Small intestine (tissue), 16 donors: ENCODE results near the gene C2CD2. TPM values are rescaled to one million over a fixed set of nuclear protein-coding genes. Genes with fewer than 3 reads are reported as not detected.

Experiments
- DNase-seq, 2 donors: peaks; one replicate each; pipeline versions ENCODE4 v3.0.0 to v3.0.0-alpha.2; 2013
- FAIRE-seq: peaks from 2 replicates; lab custom pipeline; 2012; peaks lifted over from hg19 to GRCh38; lab: Jason Lieb, UNC
- H3K27ac ChIP-seq, 3 donors: one replicate each; pipeline ENCODE4 v1.5.1; 2013; ENCODE audit warnings: low read length in 2 of 3, mild to moderate bottlenecking in 2 of 3, control low read depth in 1 of 3, inconsistent platforms in 1 of 3, low read depth in 1 of 3, moderate library complexity in 1 of 3
- H3K27me3 ChIP-seq, 3 donors: one replicate each; pipeline ENCODE4 v1.6.1; 2013; ENCODE audit warnings: low read length in 3 of 3, inconsistent platforms in 1 of 3; ENCODE audit not compliant: control insufficient read depth in 3 of 3, insufficient read depth in 3 of 3
- H3K36me3 ChIP-seq, 3 donors: one replicate each; pipeline ENCODE4 v1.6.1; 2013; ENCODE audit warnings: low read length in 3 of 3, inconsistent platforms in 1 of 3, low read depth in 1 of 3, mild to moderate bottlenecking in 1 of 3, moderate library complexity in 1 of 3; ENCODE audit not compliant: control insufficient read depth in 3 of 3, insufficient read depth in 2 of 3
- H3K4me1 ChIP-seq, 3 donors: one replicate each; pipeline ENCODE4 v1.6.1; 2013; ENCODE audit warnings: low read length in 2 of 3, inconsistent platforms in 1 of 3, low read depth in 1 of 3, mild to moderate bottlenecking in 1 of 3, moderate library complexity in 1 of 3; ENCODE audit not compliant: control insufficient read depth in 3 of 3, insufficient read depth in 2 of 3
- H3K4me3 ChIP-seq, 3 donors: one replicate each; pipeline ENCODE4 v1.5.1; 2013; ENCODE audit warnings: low read length in 3 of 3, control low read depth in 1 of 3, inconsistent platforms in 1 of 3, low read depth in 1 of 3, mild to moderate bottlenecking in 1 of 3, moderate library complexity in 1 of 3
- H3K9me3 ChIP-seq, 2 donors: one replicate each; pipeline ENCODE4 v1.6.1; 2013; ENCODE audit warnings: low read depth in 1 of 2, low read length in 1 of 2; ENCODE audit not compliant: control insufficient read depth in 2 of 2, insufficient read depth in 1 of 2
- WGBS, 3 donors: extraction: QIAGEN DNeasy Blood & Tissue Kit; methylation state at CpG; one replicate each; pipeline ENCODE4 v1.1.7; 2013; 5-methylcytosine and 5-hydroxymethylcytosine counted together
- long read RNA-seq, 10 donors: transcript quantifications; one replicate each; lab custom pipeline, GENCODE V29; 2026
- polyA plus RNA-seq, 4 donors: library from polyadenylated mRNA; stranded (reverse) in 3 of 4; unstranded in 1 of 4; fragments of 200-250 nt in 3 of 4; fragments of 120-200 nt in 1 of 4; gene quantifications; one replicate each; pipeline versions ENCODE4 v1.2.1 to v1.2.3, GENCODE V29; 2013
- donor health status: healthy with polysubstance abuse.
- donor health status: control.
- donor health status: control.
- donor health status: Bipolar disorder and iron deficiency.
- donor health status: healthy.

The C2CD2 gene
- 10 to 100 TPM in 2 of 4 donors, 1 to 10 TPM in 2; 2.2 to 11.1 (median 6.7) TPM for polyA plus RNA-seq
- long read RNA-seq, donor 1, full-length matches to known transcripts = 1 of 1 reads
- long read RNA-seq, donor 1, partial matches to known transcripts = 0 of 1 reads
- long read RNA-seq, donor 1, other reads (novel, unspliced or antisense) = 0 of 1 reads
- long read RNA-seq, donor 2 = 0 reads
- long read RNA-seq, donor 3, full-length matches to known transcripts = 2 of 2 reads
- long read RNA-seq, donor 3, partial matches to known transcripts = 0 of 2 reads
- long read RNA-seq, donor 3, other reads (novel, unspliced or antisense) = 0 of 2 reads
- long read RNA-seq, donor 4 = 0 reads
- long read RNA-seq, donor 5 = 0 reads
- long read RNA-seq, donor 6, full-length matches to known transcripts = 2 of 2 reads
- long read RNA-seq, donor 6, partial matches to known transcripts = 0 of 2 reads
- long read RNA-seq, donor 6, other reads (novel, unspliced or antisense) = 0 of 2 reads
- long read RNA-seq, donor 7, partial matches to known transcripts = 0 of 1 reads
- long read RNA-seq, donor 7, other reads (novel, unspliced or antisense) = 0 of 1 reads
- long read RNA-seq, donor 8, full-length matches to known transcripts = 1 of 1 reads
- long read RNA-seq, donor 8, partial matches to known transcripts = 0 of 1 reads
- long read RNA-seq, donor 8, other reads (novel, unspliced or antisense) = 0 of 1 reads
- long read RNA-seq, donor 9, full-length matches to known transcripts = 2 of 2 reads
- long read RNA-seq, donor 9, partial matches to known transcripts = 0 of 2 reads
- long read RNA-seq, donor 9, other reads (novel, unspliced or antisense) = 0 of 2 reads
- long read RNA-seq, donor 10 = 0 reads

DNA sequence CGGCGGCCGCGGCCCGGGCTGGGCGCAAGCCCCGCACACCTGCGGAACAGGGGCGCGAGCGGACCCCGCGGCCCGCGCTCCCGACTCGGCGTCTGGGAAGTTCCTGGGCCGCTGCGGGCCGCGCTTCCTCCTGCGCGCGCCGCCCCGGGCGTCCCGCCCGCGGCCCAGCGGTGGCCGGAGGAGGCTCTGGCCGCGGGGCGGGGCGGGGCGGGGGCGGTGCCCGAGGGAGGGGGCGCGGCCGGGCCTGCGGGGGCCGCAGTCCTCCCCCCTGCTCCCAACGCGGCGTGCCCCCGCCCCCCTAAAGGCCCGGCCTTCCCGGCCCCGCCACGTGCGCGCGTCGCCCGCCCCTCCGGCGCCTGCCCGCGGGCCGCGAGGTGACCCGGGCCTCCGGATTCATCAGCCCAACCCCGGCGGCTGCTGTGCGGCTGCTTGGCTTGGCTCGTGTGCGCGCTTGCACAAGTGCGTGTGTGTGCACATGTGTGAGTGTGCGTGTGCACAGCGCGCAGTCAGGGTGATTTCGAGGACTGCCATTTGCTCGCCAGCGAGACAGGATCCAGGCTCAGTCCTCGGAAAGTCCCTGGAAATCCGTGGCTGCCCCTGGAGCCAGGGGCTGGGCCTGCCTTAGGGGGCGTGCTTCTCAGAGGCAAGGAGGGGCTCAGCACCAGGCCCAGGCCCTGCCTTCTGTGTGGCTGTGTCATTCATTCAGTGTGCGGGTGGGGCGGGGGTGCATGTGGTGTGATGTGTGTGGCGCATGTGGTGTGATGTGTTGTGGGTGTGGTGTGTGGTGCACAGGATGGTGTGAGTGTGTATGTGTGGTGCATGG lies at the start of gene C2CD2:
Gene C2CD2 (minus strand): TSS at position 188 of the 823 bp plus-strand sequence. CDS start 370 bp downstream, outside the sequence.
- Histone ChIP-seq H3K27me3 (no peaks in the 10 kb centered on the region), H3K4me3 (peak within 1 kb of the TSS; percentile 47 to 69 (median 50)), H3K4me1 (peaks cover 0 to 15% (median 10%) of the 10 kb centered on the region in 3 donors), H3K9me3 (no peaks in the 10 kb centered on the region), H3K27ac (peak within 1 kb of the TSS in 1 of 3 donors; percentile 45), H3K36me3 (peaks cover 0 to 11% (median 0%) of the 10 kb centered on the region in 3 donors)
- FAIRE-seq (no peak), DNase-seq (peak; percentile 51 to 77)
- whole genome bisulfite sequencing, 3 donors = 4 to 15% (median 8%) methylated on average over 36 to 85 of the region's 85 CpGs

GRCh38 chr21:42003051-42003461 lies 49.2 kb upstream of the C2CD2 start:
- WGBS, 3 donors = 75 to 86% (median 76%) methylated on average over 4 of the region's 4 CpGs

DNA sequence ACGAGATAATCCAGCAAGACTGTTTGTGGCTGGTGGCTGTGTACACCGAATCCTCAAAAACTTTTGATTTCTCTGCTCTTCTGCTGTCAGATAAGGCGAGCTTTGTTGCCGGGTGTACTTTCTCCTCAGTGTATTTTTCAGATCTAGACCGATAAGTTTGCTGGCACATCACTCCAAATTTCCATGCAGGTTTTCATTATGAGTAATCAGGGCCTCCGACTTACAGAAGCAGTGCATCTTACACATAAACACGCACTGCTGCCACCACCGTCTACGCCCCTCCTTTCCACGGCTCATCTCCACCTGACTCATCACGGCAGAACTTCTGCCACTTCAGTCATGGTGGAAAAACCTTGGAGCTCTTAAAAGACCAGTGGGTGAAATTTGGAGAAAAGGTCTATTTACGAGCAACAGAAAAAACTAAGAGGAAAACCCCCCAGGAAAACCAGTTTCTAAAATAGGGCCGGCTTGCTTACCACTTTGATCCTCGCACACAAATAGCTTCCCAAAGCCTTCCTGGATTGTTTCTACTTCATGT lies 48.7 kb upstream of the C2CD2 start:
- no peak overlapping the region for H3K27ac ChIP-seq
- H3K4me3 ChIP-seq = no peak overlapping the region
- FAIRE-seq (no peak), DNase-seq (no peak)
- no peaks in the 10 kb centered on the region for H3K9me3 ChIP-seq
- H3K27me3 ChIP-seq = no peaks in the 10 kb centered on the region
- H3K4me1 ChIP-seq = no peaks in the 10 kb centered on the region
- H3K36me3 ChIP-seq = peaks cover 0 to 10% (median 2%) of the 10 kb centered on the region in 3 donors
- 69 to 77% (median 77%) methylated on average over 14 of the region's 14 CpGs for WGBS, 3 donors

More at GRCh38 chr21:42003051-42003461, 49.2 kb upstream of the C2CD2 start:
- Histone ChIP-seq H3K27ac (no peak overlapping the region), H3K9me3 (no peaks in the 10 kb centered on the region), H3K4me3 (no peak overlapping the region), H3K36me3 (peaks cover 0 to 9% (median 2%) of the 10 kb centered on the region in 3 donors), H3K4me1 (no peaks in the 10 kb centered on the region), H3K27me3 (no peaks in the 10 kb centered on the region)
- FAIRE-seq = no peak
- DNase-seq = no peak

GRCh38 chr21:42001781-42002180 lies 48.0 kb upstream of the C2CD2 start:
- peaks cover 0 to 13% (median 2%) of the 10 kb centered on the region in 3 donors for H3K36me3 ChIP-seq
- H3K4me3 ChIP-seq = no peak overlapping the region
- FAIRE-seq (no peak), DNase-seq (no peak)
- H3K27ac ChIP-seq = no peak overlapping the region
- WGBS, 3 donors = 91 to 95% (median 95%) methylated on average over 2 of the region's 2 CpGs
- H3K9me3 ChIP-seq = peaks cover 0 to under 1% of the 10 kb centered on the region in 2 donors
- H3K4me1 ChIP-seq = no peaks in the 10 kb centered on the region
- H3K27me3 ChIP-seq = no peaks in the 10 kb centered on the region

DNA sequence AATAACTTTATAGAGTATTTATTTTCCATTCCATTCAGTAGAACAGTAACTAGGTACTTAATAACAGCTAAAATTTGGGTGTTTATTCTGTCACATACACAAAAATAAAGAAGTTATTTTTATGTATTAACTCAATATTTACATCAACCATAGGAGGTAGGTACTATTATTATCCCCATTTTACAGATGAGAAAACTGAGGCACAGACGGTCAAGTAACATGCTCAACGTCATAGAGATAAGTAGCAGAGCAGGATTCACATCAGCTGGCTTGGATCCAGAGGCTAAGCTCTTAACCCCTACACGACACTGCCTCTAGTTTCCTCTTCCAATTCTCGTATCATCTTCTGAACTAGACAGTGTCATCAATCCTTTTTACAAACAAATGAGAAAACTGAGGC lies 47.1 kb upstream of the C2CD2 start:
- no peaks in the 10 kb centered on the region for H3K4me1 ChIP-seq
- no peak for FAIRE-seq
- no peak overlapping the region for H3K27ac ChIP-seq
- no peak for DNase-seq
- no peak overlapping the region for H3K4me3 ChIP-seq
- no peaks in the 10 kb centered on the region for H3K27me3 ChIP-seq
- H3K9me3 ChIP-seq = peaks cover 0 to 10% of the 10 kb centered on the region in 2 donors
- 88 to 94% (median 92%) methylated on average over 4 of the region's 4 CpGs for WGBS, 3 donors
- peaks cover 0 to 21% (median 2%) of the 10 kb centered on the region in 3 donors for H3K36me3 ChIP-seq

GRCh38 chr21:41997657-41998056 lies 43.8 kb upstream of the C2CD2 start:
- H3K4me1 ChIP-seq = no peaks in the 10 kb centered on the region
- 91 to 96% (median 92%) methylated on average over 1 of the region's 1 CpG for WGBS, 3 donors
- DNase-seq = no peak
- peaks cover 0 to 18% of the 10 kb centered on the region in 2 donors for H3K9me3 ChIP-seq
- no peak overlapping the region for H3K4me3 ChIP-seq
- no peak for FAIRE-seq
- H3K36me3 ChIP-seq = peaks cover 0 to 39% (median 9%) of the 10 kb centered on the region in 3 donors
- no peaks in the 10 kb centered on the region for H3K27me3 ChIP-seq
- no peak overlapping the region for H3K27ac ChIP-seq

GRCh38 chr21:41995577-41995976 lies 41.8 kb upstream of the C2CD2 start:
- no peak for DNase-seq
- no peak for FAIRE-seq
- H3K27ac ChIP-seq = no peak overlapping the region
- H3K27me3 ChIP-seq = no peaks in the 10 kb centered on the region
- peaks cover 3 to 52% (median 13%) of the 10 kb centered on the region in 3 donors for H3K36me3 ChIP-seq
- no peaks in the 10 kb centered on the region for H3K4me1 ChIP-seq
- peaks cover 0 to 18% of the 10 kb centered on the region in 2 donors for H3K9me3 ChIP-seq
- WGBS, 3 donors = 96 to 99% (median 97%) methylated on average over 3 of the region's 3 CpGs
- no peak overlapping the region for H3K4me3 ChIP-seq
